Hippocampal formation (tissue), 2 donors: Measurements from ENCODE around the gene ITGB6.

Source experiments
- DNase-seq, 2 donors: peaks; one replicate each; lab custom pipeline; 2025; lab: John Stamatoyannopoulos, UW

The ITGB6 gene

GRCh38 chr2:160087854-160088745 lies 112.0 kb downstream of the ITGB6 start:
- no peak for DNase-seq

DNA sequence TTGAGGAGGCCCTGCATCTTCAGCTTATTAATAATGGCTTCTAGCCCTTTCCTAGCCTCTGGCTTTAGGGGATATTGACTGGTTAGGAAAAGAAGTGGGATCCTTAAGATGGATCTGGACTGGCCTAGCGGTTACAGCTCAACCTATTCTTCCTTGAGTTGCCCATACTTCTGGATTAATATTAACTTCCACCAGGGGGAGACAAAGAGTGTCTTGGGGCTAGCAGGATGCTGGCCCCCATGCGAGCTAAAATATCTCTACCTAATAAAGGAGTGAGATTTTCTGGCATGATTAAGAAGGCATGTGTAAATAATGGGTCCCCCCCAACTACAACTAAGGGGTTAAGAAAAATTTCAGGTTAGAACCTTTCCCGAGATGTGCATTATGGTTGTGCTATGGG lies 114.4 kb downstream of the ITGB6 start:
- DNase-seq, result no peak

GRCh38 chr2:160077912-160078810 lies 121.9 kb downstream of the ITGB6 start:
- DNase-seq, result no peak

GRCh38 chr2:160076914-160077313 lies 123.2 kb downstream of the ITGB6 start:
- DNase-seq, result no peak

DNA sequence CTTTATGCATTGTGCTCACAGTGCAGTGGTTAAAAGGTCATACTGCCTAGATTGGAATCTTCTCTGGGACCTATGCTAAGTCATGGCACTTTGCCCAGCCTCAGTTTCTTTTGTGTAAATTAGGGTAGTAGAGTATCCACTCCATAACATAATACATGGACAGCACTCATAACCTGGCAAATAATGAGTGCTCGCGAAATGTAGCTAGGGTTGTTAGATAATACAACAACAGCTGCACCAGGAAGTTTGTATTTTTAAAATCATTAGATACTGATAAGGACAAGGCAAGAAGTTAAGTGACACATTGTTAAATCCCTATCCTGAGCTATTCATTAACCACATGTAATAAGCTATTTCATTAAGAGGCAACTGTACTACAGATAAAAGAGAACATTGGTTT lies 123.8 kb downstream of the ITGB6 start:
- no peak for DNase-seq

- DNase-seq, result no peak
Measured at GRCh38 chr2:160075171-160075570, 124.9 kb downstream of the ITGB6 start.

DNA sequence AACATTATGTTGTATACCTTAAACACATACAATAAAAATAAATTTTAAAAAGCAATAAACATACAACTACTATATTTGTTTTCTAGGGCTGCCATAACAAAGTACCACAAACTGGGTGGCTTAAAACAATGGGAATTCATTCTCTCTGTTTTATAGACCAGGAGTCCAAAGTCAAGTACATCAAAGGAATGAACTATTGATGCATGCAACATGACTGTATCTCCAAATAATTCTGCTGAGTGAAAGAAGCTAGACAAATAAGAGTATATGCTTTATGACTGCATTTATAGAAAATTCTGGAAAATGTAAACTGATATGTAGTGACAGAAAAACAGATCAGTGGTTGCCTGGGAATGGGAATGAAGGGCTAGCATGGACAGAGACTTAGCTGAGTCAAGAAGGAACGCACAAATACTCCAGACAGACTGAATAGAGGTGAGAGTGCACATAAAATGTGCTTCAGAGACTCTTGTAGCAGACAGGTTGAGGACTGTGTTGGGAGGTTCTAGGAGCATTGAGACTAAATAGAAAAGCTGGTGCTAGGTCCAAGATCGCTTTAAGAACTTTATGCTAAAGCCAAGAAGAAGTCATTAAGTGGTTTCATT lies 126.7 kb downstream of the ITGB6 start:
- no peak for DNase-seq

DNA sequence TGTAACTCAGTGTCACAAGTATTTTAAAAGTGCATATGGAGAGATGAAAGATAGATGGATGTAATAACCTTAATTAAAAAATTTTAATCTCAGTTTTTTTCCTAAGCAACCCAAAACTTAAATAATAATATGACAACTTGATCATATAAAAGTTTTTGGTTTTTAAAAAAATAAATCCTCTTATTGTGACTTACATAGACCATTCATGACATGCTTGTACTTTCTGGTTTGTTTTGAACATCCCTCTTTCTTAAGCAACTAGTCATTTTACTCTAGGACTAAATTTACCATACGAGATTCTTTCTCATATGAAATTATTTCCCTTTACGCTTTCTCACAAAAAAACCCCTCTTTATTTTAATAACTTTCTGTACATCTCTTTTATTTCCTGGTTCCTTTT lies 131.2 kb downstream of the ITGB6 start:
- no peak for DNase-seq

- no peak for DNase-seq
Measured at GRCh38 chr2:160064916-160065315, 135.2 kb downstream of the ITGB6 start.

- no peak for DNase-seq
Measured at GRCh38 chr2:160063879-160064612, 136.0 kb downstream of the ITGB6 start.

DNA sequence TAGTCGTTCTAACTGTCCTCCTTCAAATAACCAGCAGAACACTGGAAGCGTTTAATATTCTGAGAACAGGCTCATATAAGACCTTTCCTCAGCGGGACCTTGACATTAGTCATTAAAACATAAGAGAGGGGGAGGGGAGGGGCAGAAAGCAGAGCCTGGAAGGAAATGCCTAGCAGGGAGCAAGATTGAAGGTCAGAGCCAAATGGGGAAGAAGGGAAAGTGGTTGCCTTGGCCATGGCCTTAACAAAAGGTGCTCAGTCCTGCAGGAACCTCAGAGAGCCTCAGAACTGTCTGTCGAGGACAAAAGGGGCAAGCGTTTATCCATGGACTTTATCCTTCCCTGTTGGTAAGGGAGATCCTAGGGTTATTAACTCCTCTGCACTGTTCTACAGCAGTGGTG lies 136.8 kb downstream of the ITGB6 start:
- DNase-seq, result no peak

DNA sequence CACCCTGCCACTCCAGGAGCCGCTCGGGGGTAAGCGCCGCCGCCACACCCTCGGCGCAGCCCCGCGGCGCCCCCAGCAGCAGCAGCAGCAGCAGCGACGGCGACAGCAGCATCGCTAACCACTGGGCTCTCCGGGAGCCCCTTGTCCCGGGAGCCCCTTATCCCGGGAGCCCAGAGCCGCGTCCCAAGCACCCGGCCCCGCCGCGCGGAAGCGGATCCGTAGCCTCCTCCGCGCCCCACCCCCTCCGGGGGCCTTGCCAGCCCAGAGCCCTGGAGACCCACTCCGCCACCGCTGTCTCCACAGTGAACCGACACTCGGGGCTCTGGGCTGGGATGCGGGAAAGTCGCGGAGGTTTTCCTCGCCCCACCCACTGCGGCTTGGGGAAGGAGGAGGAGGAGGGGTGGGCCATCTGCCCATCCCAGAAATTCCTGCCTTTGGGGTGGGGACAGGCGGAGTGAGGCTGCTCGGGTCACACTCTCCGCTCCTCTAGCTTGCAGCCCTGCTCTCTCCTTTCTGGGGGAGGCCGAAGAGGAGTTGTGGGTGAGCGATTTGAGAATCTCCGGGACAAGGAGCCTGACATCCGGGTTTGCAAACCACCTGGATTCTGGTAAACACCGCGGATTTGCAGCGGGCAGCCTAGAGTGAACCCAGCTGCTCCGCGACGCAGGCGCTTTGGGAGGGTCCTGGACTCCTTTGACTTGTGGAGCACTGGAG lies 137.6 kb downstream of the ITGB6 start, which contains the start of gene PLA2R1:
TSS of gene PLA2R1 (minus strand) at position 324 of the 714 bp plus-strand sequence. CDS start at position 112, 212 bp downstream.
- DNase-seq, result no peak

GRCh38 chr2:160061944-160062291 lies 138.2 kb downstream of the ITGB6 start:
- DNase-seq, result no peak

DNA sequence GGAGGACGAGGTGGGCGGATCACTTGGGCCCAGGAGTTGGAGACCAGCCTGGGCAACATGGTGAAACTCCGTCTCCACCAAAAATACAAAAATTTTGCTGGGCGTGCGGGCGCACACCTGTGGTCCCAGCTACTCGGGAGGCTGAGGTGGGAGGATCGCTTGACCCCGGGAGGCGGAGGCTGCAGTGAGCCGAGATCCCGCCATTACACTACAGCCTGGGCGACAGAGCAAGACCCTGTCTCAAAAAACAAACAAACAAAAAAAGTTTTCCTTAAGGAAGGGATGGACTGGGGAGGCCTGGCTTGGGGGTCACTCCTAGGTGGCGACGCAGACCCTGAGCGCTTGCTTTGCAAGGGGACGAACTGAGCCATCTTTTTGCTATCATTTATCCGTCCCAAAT lies 138.5 kb downstream of the ITGB6 start:
- no peak for DNase-seq

- DNase-seq, result no peak
Measured at GRCh38 chr2:160060297-160060696, 139.8 kb downstream of the ITGB6 start.

GRCh38 chr2:160057356-160057755 lies 142.7 kb downstream of the ITGB6 start:
- DNase-seq, result no peak

- no peak for DNase-seq
Measured at GRCh38 chr2:160055726-160056108, 144.4 kb downstream of the ITGB6 start.

GRCh38 chr2:160054984-160055725 lies 144.9 kb downstream of the ITGB6 start:
- DNase-seq, result no peak

GRCh38 chr2:160053946-160054345 lies 146.1 kb downstream of the ITGB6 start:
- no peak for DNase-seq

GRCh38 chr2:160052531-160052930 lies 147.5 kb downstream of the ITGB6 start:
- no peak for DNase-seq
